OCI-LY7 (cell line): ENCODE results near the gene GSX2. TPM values are rescaled to one million over a fixed set of nuclear protein-coding genes. Genes with fewer than 3 reads are reported as not detected.
A peak's percentile ranks its signal among the peaks of the same experiment; 100 is the strongest.

ENCODE experiments used
- BruUV-seq: library from RNA; stranded (reverse); fragments of 400-500 nt; replicated peaks from 2 replicates; lab custom pipeline; 2021; lab: Mats Ljungman, UMichigan
- CTCF ChIA-PET: fragments of 300-600 bp; sonication (Branson Sonifier 250); formaldehyde crosslinking; loops from one replicate; lab custom pipeline; 2022; ENCODE audit warnings: antibody characterized with exemption; ENCODE audit not compliant: unreplicated experiment; lab: Charles Lee
- POLR2A ChIA-PET: fragments of 300-600 bp; sonication (Branson Sonifier 250); formaldehyde crosslinking; loops from one replicate; lab custom pipeline; 2022; ENCODE audit warnings: antibody characterized with exemption; lab: Charles Lee
- DNase-seq: peaks from one replicate; pipeline ENCODE4 v3.0.0-alpha.2; 2015; ENCODE audit warnings: low spot score
- H2AFZ ChIP-seq: fragments of 200-600 bp; sonication (generic), shearing (Covaris generic); 2 replicates; pipeline ENCODE4 v1.6.1; 2014; ENCODE audit warnings: mild to moderate bottlenecking, antibody characterized with exemption, low read length, moderate library complexity
- H3K27ac ChIP-seq: fragments of 200-600 bp; sonication (generic); 2 replicates; pipeline ENCODE4 v1.5.1; 2014; ENCODE audit warnings: mixed run types, low read depth, mild to moderate bottlenecking, moderate library complexity, low read length, inconsistent platforms; ENCODE audit not compliant: poor library complexity, severe bottlenecking
- H3K36me3 ChIP-seq: fragments of 200-600 bp; sonication (generic); 2 replicates; pipeline ENCODE4 v1.6.1; 2014; ENCODE audit warnings: mild to moderate bottlenecking, antibody characterized with exemption, low read length, moderate library complexity, mixed read lengths; ENCODE audit not compliant: insufficient read depth
- H3K4me1 ChIP-seq: fragments of 200-600 bp; sonication (generic); 2 replicates; pipeline ENCODE4 v1.5.1; 2014; ENCODE audit warnings: mild to moderate bottlenecking, low read length; ENCODE audit not compliant: insufficient read depth, poor library complexity, severe bottlenecking
- H3K4me2 ChIP-seq: fragments of 200-600 bp; sonication (generic); 2 replicates; pipeline ENCODE4 v1.6.1; 2014; ENCODE audit warnings: mild to moderate bottlenecking, low read length
- H3K4me3 ChIP-seq: fragments of 200-600 bp; sonication (generic); 2 replicates; pipeline ENCODE4 v1.5.1; 2014; ENCODE audit warnings: mild to moderate bottlenecking, low read depth, low read length; ENCODE audit not compliant: poor library complexity, severe bottlenecking
- H3K79me2 ChIP-seq: fragments of 200-600 bp; sonication (generic); 2 replicates; pipeline ENCODE4 v1.6.1; 2016; ENCODE audit warnings: low read depth, mild to moderate bottlenecking, low read length, moderate library complexity, mixed read lengths; ENCODE audit not compliant: insufficient read depth
- H3K9me2 ChIP-seq: fragments of 200-600 bp; sonication (generic); 2 replicates; pipeline ENCODE4 v1.6.1; 2016; ENCODE audit warnings: mild to moderate bottlenecking, low read length, mixed read lengths; ENCODE audit not compliant: insufficient read depth
- H3K9me3 ChIP-seq: fragments of 200-600 bp; sonication (generic); 2 replicates; pipeline ENCODE4 v1.6.1; 2014; ENCODE audit warnings: mild to moderate bottlenecking, mixed run types, low read length, mixed read lengths
- H4K20me1 ChIP-seq: fragments of 200-600 bp; sonication (generic); 2 replicates; pipeline ENCODE4 v1.6.1; 2014; ENCODE audit warnings: mild to moderate bottlenecking, antibody characterized with exemption, low read length, moderate library complexity, mixed read lengths; ENCODE audit not compliant: insufficient read depth
- EZH2phosphoT487 ChIP-seq: fragments of 200-600 bp; sonication (generic); IDR thresholded peaks from 2 replicates; pipeline ENCODE4 v1.6.1; 2018; ENCODE audit warnings: low read depth, borderline replicate concordance, mild to moderate bottlenecking, mixed run types, antibody characterized with exemption, low read length, moderate library complexity, mixed read lengths
- intact Hi-C: fragments of 100-400 bp; cut with micrococcal nuclease; formaldehyde crosslinking; loops from one replicate; pipeline ENCODE4 v1.10.0; 2022; ENCODE audit not compliant: unreplicated experiment
- total RNA-seq, 2 experiments: library from RNA; depleted of rRNA in 1 of 2; stranded (reverse); fragments of >200 nt in 1 of 2; shearing (Covaris generic) in 1 of 2; gene quantifications; 2 replicates each; pipeline ENCODE4 v1.2.3, GENCODE V29; 2014 to 2022
- TF ChIP-seq, protein P1 (sequence below): fragments of 200-600 bp; sonication (generic); conservative IDR thresholded peaks from 2 replicates; pipeline ENCODE4 v1.5.1; 2014; ENCODE audit warnings: mild to moderate bottlenecking, antibody characterized with exemption, low read length, moderate library complexity, mixed read lengths

The GSX2 gene
- total RNA-seq, 2 experiments from 2014 or later, result not detected

DNA sequence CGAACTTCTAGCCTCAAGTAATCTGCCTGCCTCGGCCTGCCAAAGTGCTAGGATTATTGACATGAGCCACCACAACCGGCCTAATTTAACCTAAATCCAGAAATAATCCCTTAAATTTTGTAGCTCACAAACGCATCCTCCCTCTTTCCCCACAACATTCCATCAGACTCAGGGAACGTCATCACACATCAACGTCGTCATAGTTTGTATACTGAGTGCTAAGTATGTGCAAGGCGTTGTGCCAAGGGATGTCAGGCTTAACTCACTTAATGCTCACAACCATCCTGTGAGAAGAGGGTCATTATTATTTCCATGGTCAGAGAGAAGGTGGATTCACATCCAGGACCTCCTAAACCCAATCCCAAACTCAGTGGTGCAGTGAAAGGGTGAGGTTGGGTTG, 9.6 kb upstream of the GSX2 start:
- ChIA-PET POLR2A (interaction anchor here (1.2 to 1.3 kb wide), 2 partner anchors 10 to 17 kb away, joined by 4 to 5 read pairs; partner anchors contain the start of gene GSX2), CTCF (no interaction called here)
- BruUV-seq, result no TSS peak
- DNase-seq, result no peak
- Histone ChIP-seq H3K36me3 (no peaks in the 10 kb centered on the region), H3K4me1 (peaks cover 28% of the 10 kb centered on the region), H3K4me2 (no peak overlapping the region), H3K79me2 (no peaks in the 10 kb centered on the region), H3K27ac (no peak overlapping the region), H3K9me2 (no peaks in the 10 kb centered on the region), H2AFZ (no peak overlapping the region), H3K4me3 (no peak overlapping the region), H3K9me3 (no peaks in the 10 kb centered on the region), H4K20me1 (no peaks in the 10 kb centered on the region)
- intact Hi-C loops, result no loop called here
- TF ChIP-seq EZH2phosphoT487, result no peak
- TF ChIP-seq, protein P1, sequence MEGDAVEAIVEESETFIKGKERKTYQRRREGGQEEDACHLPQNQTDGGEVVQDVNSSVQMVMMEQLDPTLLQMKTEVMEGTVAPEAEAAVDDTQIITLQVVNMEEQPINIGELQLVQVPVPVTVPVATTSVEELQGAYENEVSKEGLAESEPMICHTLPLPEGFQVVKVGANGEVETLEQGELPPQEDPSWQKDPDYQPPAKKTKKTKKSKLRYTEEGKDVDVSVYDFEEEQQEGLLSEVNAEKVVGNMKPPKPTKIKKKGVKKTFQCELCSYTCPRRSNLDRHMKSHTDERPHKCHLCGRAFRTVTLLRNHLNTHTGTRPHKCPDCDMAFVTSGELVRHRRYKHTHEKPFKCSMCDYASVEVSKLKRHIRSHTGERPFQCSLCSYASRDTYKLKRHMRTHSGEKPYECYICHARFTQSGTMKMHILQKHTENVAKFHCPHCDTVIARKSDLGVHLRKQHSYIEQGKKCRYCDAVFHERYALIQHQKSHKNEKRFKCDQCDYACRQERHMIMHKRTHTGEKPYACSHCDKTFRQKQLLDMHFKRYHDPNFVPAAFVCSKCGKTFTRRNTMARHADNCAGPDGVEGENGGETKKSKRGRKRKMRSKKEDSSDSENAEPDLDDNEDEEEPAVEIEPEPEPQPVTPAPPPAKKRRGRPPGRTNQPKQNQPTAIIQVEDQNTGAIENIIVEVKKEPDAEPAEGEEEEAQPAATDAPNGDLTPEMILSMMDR, result no peak

- Histone ChIP-seq H3K9me2 (no peaks in the 10 kb centered on the region), H3K4me1 (peaks cover 28% of the 10 kb centered on the region), H3K36me3 (no peaks in the 10 kb centered on the region), H3K4me3 (peak overlapping the region; percentile 63), H2AFZ (peak overlapping the region; percentile 91), H3K4me2 (peak overlapping the region; percentile 82), H3K79me2 (no peaks in the 10 kb centered on the region), H3K9me3 (no peaks in the 10 kb centered on the region), H4K20me1 (no peaks in the 10 kb centered on the region), H3K27ac (no peak overlapping the region)
- intact Hi-C loops, result no loop called here
- DNase-seq, result no peak
- POLR2A ChIA-PET, result interaction anchor here (1.2 to 1.3 kb wide), 2 partner anchors 9 to 18 kb away, joined by 4 to 5 read pairs; partner anchors contain the start of gene GSX2
- no TSS peak for BruUV-seq
- TF ChIP-seq, protein P1, result no peak
- TF ChIP-seq EZH2phosphoT487, result no peak
- CTCF ChIA-PET, result interaction anchor here (1.0 kb wide), 1 partner anchor 23 kb away, joined by 3 read pairs; no protein-coding TSS in a partner anchor
Measured at GRCh38 chr4:54090804-54091623, 8.9 kb upstream of the GSX2 start.
